ENCODE results near the gene AUTS2.

Gene AUTS2

DNA sequence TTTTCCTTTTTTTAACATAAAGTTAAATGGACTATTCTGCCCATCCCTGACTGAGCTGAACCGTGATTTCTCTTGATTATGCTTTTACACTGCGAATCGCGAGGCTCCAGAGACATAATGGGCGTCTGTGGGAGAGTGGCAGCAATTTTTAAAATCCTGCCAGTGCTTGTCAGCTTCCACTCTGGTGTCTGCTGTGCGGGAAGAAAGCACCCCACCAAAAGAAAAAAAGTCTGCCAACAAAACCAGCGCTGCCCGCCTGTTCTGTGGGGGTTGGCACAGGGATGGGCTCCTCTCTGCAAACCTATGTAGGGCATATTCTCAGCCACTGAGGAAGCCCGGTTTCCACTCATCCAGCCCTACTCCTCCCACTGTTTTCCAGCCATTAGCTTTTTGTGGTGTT, 941.3 kb downstream of the AUTS2 start:
- TF ChIP-seq YY1 (IDR thresholded peaks at IDR 0.05; ENCODE audit: insufficient read depth, insufficient read length) (no peak), SUZ12 (IDR thresholded peaks at IDR 0.05; ENCODE audit: extremely low read depth, insufficient read depth, insufficient read length) (no peak), ZNF274 (IDR thresholded peaks at IDR 0.05; ENCODE audit: low read depth, low read length) (no peak)
- H3K4me3 ChIP-seq (ENCODE audit: insufficient read length, low read depth), result no peak overlapping the region
- H3K9ac ChIP-seq (ENCODE audit: insufficient read length, low read depth), result no peak overlapping the region
- H3K36me3 ChIP-seq (ENCODE audit: insufficient read depth, insufficient read length, low read length), result no peaks in the 10 kb centered on the region
- no peaks in the 10 kb centered on the region for H3K27me3 ChIP-seq (ENCODE audit: insufficient read depth, insufficient read length)
- H3K9me3 ChIP-seq (ENCODE audit: insufficient read depth, low read length), result no peaks in the 10 kb centered on the region
- peaks cover 4% of the 10 kb centered on the region for H3K4me1 ChIP-seq (ENCODE audit: insufficient read depth, insufficient read length)
- no peak for DNase-seq (ENCODE audit: low read depth, low spot score)

DNA sequence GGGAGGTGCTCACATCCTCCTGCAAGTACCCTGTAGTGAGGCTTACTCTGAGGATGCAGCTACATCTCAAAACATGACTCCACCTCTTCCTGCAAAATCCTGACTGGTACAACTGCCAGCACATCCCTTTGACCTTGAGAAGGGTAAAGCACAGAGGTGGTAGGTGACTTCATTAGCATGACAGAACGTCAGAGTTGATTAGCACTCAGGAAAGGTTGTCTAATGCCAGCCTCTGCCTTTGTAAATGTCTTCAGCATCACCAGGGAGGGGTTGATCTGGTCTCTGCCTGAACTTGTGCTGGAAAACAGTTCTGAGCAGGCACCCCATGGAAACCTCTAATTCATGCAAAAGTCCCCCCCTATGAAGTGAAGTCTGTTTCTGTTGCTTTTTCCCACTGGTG, 942.4 kb downstream of the AUTS2 start:
- Histone ChIP-seq H3K9me3 (ENCODE audit: insufficient read depth, low read length) (no peaks in the 10 kb centered on the region), H3K4me3 (ENCODE audit: insufficient read length, low read depth) (no peak overlapping the region), H3K27me3 (ENCODE audit: insufficient read depth, insufficient read length) (no peaks in the 10 kb centered on the region), H3K9ac (ENCODE audit: insufficient read length, low read depth) (no peak overlapping the region), H3K36me3 (ENCODE audit: insufficient read depth, insufficient read length, low read length) (no peaks in the 10 kb centered on the region), H3K4me1 (ENCODE audit: insufficient read depth, insufficient read length) (peaks cover 8% of the 10 kb centered on the region)
- no peak for DNase-seq (ENCODE audit: low read depth, low spot score)
- TF ChIP-seq YY1 (IDR thresholded peaks at IDR 0.05; ENCODE audit: insufficient read depth, insufficient read length) (no peak), SUZ12 (IDR thresholded peaks at IDR 0.05; ENCODE audit: extremely low read depth, insufficient read depth, insufficient read length) (no peak), ZNF274 (IDR thresholded peaks at IDR 0.05; ENCODE audit: low read depth, low read length) (no peak)

GRCh38 chr7:70542750-70543376, 944.6 kb downstream of the AUTS2 start:
- no peak overlapping the region for H3K9ac ChIP-seq (ENCODE audit: insufficient read length, low read depth)
- H3K27me3 ChIP-seq (ENCODE audit: insufficient read depth, insufficient read length), result no peaks in the 10 kb centered on the region
- H3K9me3 ChIP-seq (ENCODE audit: insufficient read depth, low read length), result no peaks in the 10 kb centered on the region
- no peak for TF ChIP-seq ZNF274 (IDR thresholded peaks at IDR 0.05; ENCODE audit: low read depth, low read length)
- TF ChIP-seq YY1 (IDR thresholded peaks at IDR 0.05; ENCODE audit: insufficient read depth, insufficient read length), result no peak
- no peak for TF ChIP-seq SUZ12 (IDR thresholded peaks at IDR 0.05; ENCODE audit: extremely low read depth, insufficient read depth, insufficient read length)
- no peaks in the 10 kb centered on the region for H3K36me3 ChIP-seq (ENCODE audit: insufficient read depth, insufficient read length, low read length)
- no peak overlapping the region for H3K4me3 ChIP-seq (ENCODE audit: insufficient read length, low read depth)
- DNase-seq (ENCODE audit: low read depth, low spot score), result no peak
- H3K4me1 ChIP-seq (ENCODE audit: insufficient read depth, insufficient read length), result peaks cover 8% of the 10 kb centered on the region

- no peaks in the 10 kb centered on the region for H3K36me3 ChIP-seq (ENCODE audit: insufficient read depth, insufficient read length, low read length)
- H3K4me1 ChIP-seq (ENCODE audit: insufficient read depth, insufficient read length), result peaks cover 8% of the 10 kb centered on the region
- H3K9ac ChIP-seq (ENCODE audit: insufficient read length, low read depth), result no peak overlapping the region
- H3K4me3 ChIP-seq (ENCODE audit: insufficient read length, low read depth), result no peak overlapping the region
- H3K9me3 ChIP-seq (ENCODE audit: insufficient read depth, low read length), result no peaks in the 10 kb centered on the region
- no peak for TF ChIP-seq YY1 (IDR thresholded peaks at IDR 0.05; ENCODE audit: insufficient read depth, insufficient read length)
- TF ChIP-seq SUZ12 (IDR thresholded peaks at IDR 0.05; ENCODE audit: extremely low read depth, insufficient read depth, insufficient read length), result no peak
- TF ChIP-seq ZNF274 (IDR thresholded peaks at IDR 0.05; ENCODE audit: low read depth, low read length), result no peak
- H3K27me3 ChIP-seq (ENCODE audit: insufficient read depth, insufficient read length), result no peaks in the 10 kb centered on the region
- no peak for DNase-seq (ENCODE audit: low read depth, low spot score)
Observed at GRCh38 chr7:70544016-70544415, 945.7 kb downstream of the AUTS2 start.

DNA sequence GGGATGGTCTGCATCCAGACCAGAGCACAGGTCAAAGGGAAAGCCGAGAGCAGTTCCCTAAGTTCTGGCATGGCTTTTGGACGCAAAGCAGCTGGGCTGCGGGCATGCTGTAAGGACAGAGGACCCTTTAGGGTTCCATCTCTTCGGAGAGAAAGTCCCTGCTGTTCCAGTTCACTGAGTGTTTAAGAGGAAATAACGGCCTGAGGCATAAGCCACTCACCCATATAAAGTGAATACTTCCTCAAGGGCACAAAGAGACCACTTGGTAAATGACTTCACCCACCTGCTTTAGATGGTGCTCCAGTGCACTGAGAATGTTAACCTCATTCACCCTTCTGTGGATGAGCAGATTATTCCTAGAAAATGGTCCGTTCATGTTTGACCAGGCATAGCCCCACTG, 946.9 kb downstream of the AUTS2 start:
- Histone ChIP-seq H3K4me1 (ENCODE audit: insufficient read depth, insufficient read length) (peaks cover 7% of the 10 kb centered on the region), H3K9me3 (ENCODE audit: insufficient read depth, low read length) (no peaks in the 10 kb centered on the region), H3K9ac (ENCODE audit: insufficient read length, low read depth) (no peak overlapping the region), H3K36me3 (ENCODE audit: insufficient read depth, insufficient read length, low read length) (no peaks in the 10 kb centered on the region), H3K27me3 (ENCODE audit: insufficient read depth, insufficient read length) (no peaks in the 10 kb centered on the region), H3K4me3 (ENCODE audit: insufficient read length, low read depth) (no peak overlapping the region)
- DNase-seq (ENCODE audit: low read depth, low spot score), result no peak
- TF ChIP-seq ZNF274 (IDR thresholded peaks at IDR 0.05; ENCODE audit: low read depth, low read length), result no peak
- TF ChIP-seq YY1 (IDR thresholded peaks at IDR 0.05; ENCODE audit: insufficient read depth, insufficient read length), result no peak
- TF ChIP-seq SUZ12 (IDR thresholded peaks at IDR 0.05; ENCODE audit: extremely low read depth, insufficient read depth, insufficient read length), result no peak

DNA sequence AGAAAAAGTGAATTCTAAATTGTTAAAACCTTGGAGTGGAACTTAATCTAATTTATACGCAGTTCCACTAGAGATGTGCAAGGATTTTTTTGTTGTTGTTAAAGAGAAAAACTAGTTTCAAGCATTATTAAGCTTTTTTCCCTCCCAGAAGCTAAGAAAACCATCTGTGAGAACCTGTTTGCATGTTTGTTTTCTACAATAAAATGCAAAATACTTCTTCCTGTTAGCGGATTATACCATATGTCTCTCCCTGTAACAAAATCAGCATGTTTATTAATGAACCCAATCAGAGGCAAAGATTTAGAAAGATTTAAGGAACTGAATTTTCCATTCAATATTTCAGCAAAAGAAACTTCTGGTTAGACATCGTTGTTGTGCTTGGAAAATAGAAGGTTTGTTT, 953.9 kb downstream of the AUTS2 start:
- Histone ChIP-seq H3K9me3 (ENCODE audit: insufficient read depth, low read length) (no peaks in the 10 kb centered on the region), H3K9ac (ENCODE audit: insufficient read length, low read depth) (no peak overlapping the region), H3K4me1 (ENCODE audit: insufficient read depth, insufficient read length) (no peaks in the 10 kb centered on the region), H3K4me3 (ENCODE audit: insufficient read length, low read depth) (no peak overlapping the region), H3K36me3 (ENCODE audit: insufficient read depth, insufficient read length, low read length) (no peaks in the 10 kb centered on the region), H3K27me3 (ENCODE audit: insufficient read depth, insufficient read length) (no peaks in the 10 kb centered on the region)
- TF ChIP-seq YY1 (IDR thresholded peaks at IDR 0.05; ENCODE audit: insufficient read depth, insufficient read length), result no peak
- no peak for TF ChIP-seq ZNF274 (IDR thresholded peaks at IDR 0.05; ENCODE audit: low read depth, low read length)
- no peak for TF ChIP-seq SUZ12 (IDR thresholded peaks at IDR 0.05; ENCODE audit: extremely low read depth, insufficient read depth, insufficient read length)
- DNase-seq (ENCODE audit: low read depth, low spot score), result no peak

- Histone ChIP-seq H3K4me1 (ENCODE audit: insufficient read depth, insufficient read length) (no peaks in the 10 kb centered on the region), H3K9me3 (ENCODE audit: insufficient read depth, low read length) (no peaks in the 10 kb centered on the region), H3K9ac (ENCODE audit: insufficient read length, low read depth) (no peak overlapping the region), H3K27me3 (ENCODE audit: insufficient read depth, insufficient read length) (no peaks in the 10 kb centered on the region), H3K36me3 (ENCODE audit: insufficient read depth, insufficient read length, low read length) (no peaks in the 10 kb centered on the region), H3K4me3 (ENCODE audit: insufficient read length, low read depth) (no peak overlapping the region)
- TF ChIP-seq YY1 (IDR thresholded peaks at IDR 0.05; ENCODE audit: insufficient read depth, insufficient read length) (no peak), ZNF274 (IDR thresholded peaks at IDR 0.05; ENCODE audit: low read depth, low read length) (no peak), SUZ12 (IDR thresholded peaks at IDR 0.05; ENCODE audit: extremely low read depth, insufficient read depth, insufficient read length) (no peak)
- no peak for DNase-seq (ENCODE audit: low read depth, low spot score)
Observed at GRCh38 chr7:70553364-70553763, 955.1 kb downstream of the AUTS2 start.
